Muscle of leg (tissue), 11 donors: ENCODE results near the gene ZNF397. TPM values are rescaled to one million over a fixed set of nuclear protein-coding genes. Genes with fewer than 3 reads are reported as not detected.
"Not testable (repeated sequence)": the region's sequence is repeated elsewhere in the genome, so short reads cannot be mapped to it uniquely, and the experiment has no call there.

ENCODE experiments used
- DNase-seq: peaks from one replicate; pipeline ENCODE4 v3.0.0; 2013
- H3K27ac ChIP-seq: one replicate; pipeline ENCODE4 v1.5.1; 2013; ENCODE audit warnings: mild to moderate bottlenecking, low read length, control low read depth
- H3K27me3 ChIP-seq: one replicate; pipeline ENCODE4 v1.6.1; 2013; ENCODE audit warnings: low read length; ENCODE audit not compliant: control insufficient read depth, insufficient read depth
- H3K36me3 ChIP-seq: one replicate; pipeline ENCODE4 v1.6.1; 2013; ENCODE audit warnings: low read length; ENCODE audit not compliant: control insufficient read depth, insufficient read depth
- H3K4me1 ChIP-seq: one replicate; pipeline ENCODE4 v1.6.1; 2013; ENCODE audit warnings: low read length; ENCODE audit not compliant: control insufficient read depth, insufficient read depth
- H3K4me3 ChIP-seq: one replicate; pipeline ENCODE4 v1.5.1; 2013; ENCODE audit warnings: low read length, control low read depth
- H3K9me3 ChIP-seq: replicated peaks from 2 replicates; pipeline ENCODE4 v1.6.1; 2013; ENCODE audit warnings: low read depth, low read length; ENCODE audit not compliant: control insufficient read depth
- WGBS: methylation state at CpG from one replicate; pipeline ENCODE4 v1.1.5; 2013; ENCODE audit warnings: missing lambda C conversion rate; ENCODE audit not compliant: insufficient coverage; 5-methylcytosine and 5-hydroxymethylcytosine counted together
- polyA plus RNA-seq, 8 donors: library from polyadenylated mRNA; unstranded; fragments of 120-200 nt; gene quantifications; one replicate each; pipeline versions ENCODE4 v1.2.1 to v1.2.3, GENCODE V29; 2013; ENCODE audit warnings: inconsistent platforms in 1 of 8, low replicate concordance in 1 of 8; ENCODE audit not compliant: insufficient read length in 8 of 8, insufficient read depth in 1 of 8
- total RNA-seq: library from RNA; stranded (reverse); fragments of 120-200 nt; gene quantifications from one replicate; pipeline ENCODE4 v1.2.4, GENCODE V29; 2013

Gene ZNF397
- total and polyA plus RNA-seq, 9 donors: 21.9 to 39.3 (median 23.7) TPM

- WGBS: 95% methylated on average over 4 of the region's 30 CpGs
Observed at GRCh38 chr18:35205746-35206458, 34.9 kb upstream of the ZNF397 start.

GRCh38 chr18:35215026-35215425 lies 25.8 kb upstream of the ZNF397 start:
- Histone ChIP-seq H3K27ac (no peak overlapping the region), H3K4me1 (no peaks in the 10 kb centered on the region), H3K27me3 (no peaks in the 10 kb centered on the region), H3K4me3 (no peak overlapping the region), H3K9me3 (no peaks in the 10 kb centered on the region), H3K36me3 (no peaks in the 10 kb centered on the region)
- no peak for DNase-seq
- no CpG with 5 or more reads among the region's 1 CpG for WGBS

More at GRCh38 chr18:35205746-35206458, 34.9 kb upstream of the ZNF397 start:
- DNase-seq, H3K36me3 ChIP-seq, H3K4me3 ChIP-seq, H3K27me3 ChIP-seq, H3K4me1 ChIP-seq, H3K27ac ChIP-seq, H3K9me3 ChIP-seq: not testable (repeated sequence)

- not testable (repeated sequence) for H3K4me1 ChIP-seq, H3K27ac ChIP-seq, DNase-seq, H3K27me3 ChIP-seq, H3K4me3 ChIP-seq, H3K36me3 ChIP-seq, H3K9me3 ChIP-seq
- WGBS: 81% methylated on average over 10 of the region's 10 CpGs
Observed at GRCh38 chr18:35216611-35217010, 24.2 kb upstream of the ZNF397 start.

DNA sequence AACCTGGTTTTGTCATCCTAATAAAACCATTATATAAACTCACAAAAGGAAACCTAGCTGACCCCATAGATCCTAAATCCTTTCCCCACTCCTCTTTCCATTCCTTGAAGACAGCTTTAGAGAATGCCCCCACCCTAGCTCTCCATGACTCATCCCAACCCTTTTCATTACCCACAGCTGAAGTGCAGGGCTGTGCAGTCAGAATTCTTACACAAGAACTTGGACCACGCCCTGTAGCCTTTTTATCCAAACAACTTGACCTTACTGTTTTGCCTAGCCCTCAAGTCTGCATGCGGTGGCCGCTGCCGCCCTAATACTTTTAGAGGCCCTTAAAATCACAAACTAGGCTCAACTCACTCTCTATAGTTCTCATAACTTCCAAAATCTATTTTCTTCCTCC lies 21.5 kb upstream of the ZNF397 start:
- H3K27me3 ChIP-seq, H3K36me3 ChIP-seq, H3K4me3 ChIP-seq, DNase-seq, H3K9me3 ChIP-seq, H3K4me1 ChIP-seq, H3K27ac ChIP-seq: not testable (repeated sequence)
- 90% methylated on average over 4 of the region's 4 CpGs for WGBS

- WGBS: 65% methylated on average over 6 of the region's 6 CpGs
- H3K4me1 ChIP-seq: no peaks in the 10 kb centered on the region
- H3K27ac ChIP-seq: no peak overlapping the region
- DNase-seq: no peak
- H3K36me3 ChIP-seq: no peaks in the 10 kb centered on the region
- H3K9me3 ChIP-seq: no peaks in the 10 kb centered on the region
- H3K27me3 ChIP-seq: no peaks in the 10 kb centered on the region
- H3K4me3 ChIP-seq: no peak overlapping the region
Observed at GRCh38 chr18:35220424-35220823, 20.4 kb upstream of the ZNF397 start.

DNA sequence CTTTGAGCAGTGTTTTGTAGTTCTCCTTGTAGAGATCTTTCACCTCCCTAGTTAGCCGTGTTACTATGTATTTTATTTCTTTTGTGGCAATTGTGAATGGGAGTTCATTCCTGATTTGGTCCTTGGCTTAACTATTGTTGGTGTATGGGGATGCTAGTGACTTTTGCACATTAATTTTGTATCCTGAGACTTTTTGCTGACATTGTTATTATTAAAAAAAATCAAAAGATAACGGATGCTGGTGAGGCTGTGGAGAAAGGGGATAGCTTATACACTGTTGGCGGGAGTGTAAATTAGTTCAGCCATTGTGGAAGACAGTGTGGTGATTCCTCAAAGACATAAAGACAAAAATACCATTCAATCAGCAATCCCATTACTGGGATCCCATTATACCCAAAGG lies 17.0 kb upstream of the ZNF397 start:
- Histone ChIP-seq H3K4me3 (no peak overlapping the region), H3K27ac (no peak overlapping the region), H3K27me3 (no peaks in the 10 kb centered on the region), H3K9me3 (no peaks in the 10 kb centered on the region), H3K36me3 (no peaks in the 10 kb centered on the region), H3K4me1 (no peaks in the 10 kb centered on the region)
- no CpG with 5 or more reads among the region's 3 CpGs for WGBS
- no peak for DNase-seq

DNA sequence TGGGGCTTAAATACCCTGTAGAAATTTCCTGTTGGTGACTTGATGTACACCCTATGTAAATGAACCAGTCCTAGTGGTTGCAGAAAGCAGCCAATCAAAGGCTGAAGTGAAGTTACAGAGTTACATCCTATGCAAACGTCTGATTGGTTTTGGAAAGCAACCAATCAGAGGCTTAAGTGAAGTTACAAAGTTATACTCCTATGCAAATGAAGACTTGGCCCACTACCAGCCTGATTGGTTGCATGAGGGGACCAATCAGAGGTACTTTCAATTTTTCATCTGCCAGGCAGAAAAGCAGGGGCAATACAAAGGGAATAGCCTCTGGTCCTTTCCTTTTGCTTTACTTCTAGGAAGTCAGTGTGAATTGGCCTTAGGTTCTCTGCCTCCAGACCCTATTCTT lies 13.6 kb upstream of the ZNF397 start:
- peak; percentile 9 for DNase-seq
- H3K27me3 ChIP-seq: no peaks in the 10 kb centered on the region
- H3K9me3 ChIP-seq: no peaks in the 10 kb centered on the region
- WGBS: no CpG with 5 or more reads among the region's 1 CpG
- no peak overlapping the region for H3K27ac ChIP-seq
- no peaks in the 10 kb centered on the region for H3K4me1 ChIP-seq
- H3K4me3 ChIP-seq: no peak overlapping the region
- no peaks in the 10 kb centered on the region for H3K36me3 ChIP-seq

DNA sequence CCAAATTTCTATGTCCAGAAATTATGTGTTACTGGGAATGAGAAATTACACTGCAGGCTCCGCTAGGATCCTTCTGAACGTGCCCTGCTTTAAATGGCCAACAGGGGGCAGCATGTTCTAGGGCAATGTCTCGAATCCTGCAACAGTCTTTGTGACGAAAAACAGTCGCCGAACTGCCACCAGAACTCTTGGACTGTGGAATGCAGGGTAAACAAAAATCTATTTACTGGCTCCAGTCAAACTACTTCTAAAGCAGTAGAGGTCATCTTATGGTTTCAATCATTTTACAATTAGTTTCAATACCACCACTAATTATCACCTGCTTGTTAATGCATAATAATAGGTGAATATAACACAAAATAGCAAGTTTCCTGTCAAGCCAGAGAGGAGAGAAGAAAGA lies 9.8 kb upstream of the ZNF397 start:
- WGBS: 0% methylated on average over 2 of the region's 6 CpGs
- Histone ChIP-seq H3K27me3 (no peaks in the 10 kb centered on the region), H3K9me3 (no peaks in the 10 kb centered on the region), H3K4me1 (no peaks in the 10 kb centered on the region), H3K27ac (no peak overlapping the region), H3K4me3 (no peak overlapping the region), H3K36me3 (no peaks in the 10 kb centered on the region)
- DNase-seq: peak; percentile 80

DNA sequence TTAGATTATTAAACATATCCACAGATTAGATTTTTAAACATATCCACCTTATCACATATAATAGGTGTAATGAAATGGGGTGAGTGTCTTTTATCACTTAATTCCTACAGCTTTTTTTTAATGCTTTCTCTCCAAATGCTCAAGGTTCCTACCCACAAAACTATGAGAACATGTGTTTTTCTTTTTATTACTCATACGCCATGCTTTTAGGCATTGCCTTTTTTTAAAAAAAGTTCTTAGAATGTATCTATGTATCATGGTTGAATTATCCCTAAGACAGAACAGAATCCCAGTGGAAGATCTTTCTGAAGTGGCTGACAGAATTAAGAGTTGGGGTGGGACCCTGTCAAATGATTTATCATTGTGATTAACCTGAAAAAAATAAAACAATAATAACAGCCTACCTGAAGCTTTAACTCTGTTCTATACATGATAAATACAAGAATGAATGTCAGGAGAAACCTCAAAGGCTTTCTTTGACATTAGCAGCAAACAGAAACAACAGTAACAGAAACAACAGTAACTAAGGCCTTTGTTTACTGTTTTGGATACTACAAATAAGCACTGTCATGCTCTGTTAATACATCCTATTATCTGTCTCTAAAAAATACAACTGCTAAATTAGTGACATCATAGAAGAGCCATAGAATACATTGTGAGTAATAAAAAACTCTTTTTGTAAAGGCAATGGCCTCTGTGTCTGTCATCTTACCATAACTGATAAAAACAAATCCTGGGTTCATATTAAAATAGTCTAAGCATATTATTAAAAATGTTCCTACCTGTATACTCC lies 4.1 kb upstream of the ZNF397 start:
- no peak for DNase-seq
- WGBS: no CpG with 5 or more reads among the region's 1 CpG

DNA sequence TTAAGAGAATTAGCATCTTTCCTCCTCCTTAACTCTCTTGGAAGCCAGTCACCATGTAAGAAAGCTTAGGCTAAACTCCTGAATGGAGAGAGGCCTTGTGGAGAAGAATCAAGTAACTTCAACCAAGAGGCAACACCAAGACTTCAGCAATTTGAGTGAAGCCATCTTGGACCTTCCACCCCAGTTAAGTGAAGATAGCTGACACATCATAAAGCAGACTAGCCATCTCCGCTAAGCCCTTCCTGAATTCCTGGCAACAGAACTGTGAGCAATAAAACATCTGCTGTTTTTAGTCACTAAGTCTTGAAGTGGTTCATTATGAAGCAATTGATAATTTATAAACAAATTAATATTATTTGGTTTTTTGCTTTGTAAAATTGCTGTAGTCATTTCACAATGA lies 1.5 kb upstream of the ZNF397 start:
- no peak for DNase-seq
- Histone ChIP-seq H3K27ac (no peak overlapping the region), H3K4me1 (peaks cover 5% of the 10 kb centered on the region), H3K36me3 (peaks cover 17% of the 10 kb centered on the region), H3K9me3 (no peaks in the 10 kb centered on the region), H3K27me3 (no peaks in the 10 kb centered on the region), H3K4me3 (no peak overlapping the region)
- WGBS: no CpG with 5 or more reads among the region's 1 CpG

More for the DNA sequence above, 4.1 kb upstream of the ZNF397 start:
- H3K9me3 ChIP-seq: no peaks in the 10 kb centered on the region
- peaks cover 2% of the 10 kb centered on the region for H3K4me1 ChIP-seq
- H3K27me3 ChIP-seq: no peaks in the 10 kb centered on the region
- H3K4me3 ChIP-seq: no peak overlapping the region
- no peaks in the 10 kb centered on the region for H3K36me3 ChIP-seq
- no peak overlapping the region for H3K27ac ChIP-seq
